Esophagus squamous epithelium (tissue), 5 donors: ENCODE measurements around the gene DHX30. TPM values are rescaled to one million over a fixed set of nuclear protein-coding genes. Genes with fewer than 3 reads are reported as not detected.
A peak's percentile ranks its signal among the peaks of the same experiment; 100 is the strongest.
"Not testable (repeated sequence)": the region's sequence is repeated elsewhere in the genome, so short reads cannot be mapped to it uniquely, and the experiment has no call there.

ENCODE experiments used
- DNase-seq: peaks from one replicate; lab custom pipeline; 2025; lab: John Stamatoyannopoulos, UW
- H3K27ac ChIP-seq, 4 donors: fragments of 200-600 bp; sonication (generic); one replicate each; pipeline ENCODE4 v1.5.1; 2016 to 2019; ENCODE audit warnings: mild to moderate bottlenecking in 1 of 4
- H3K27me3 ChIP-seq, 4 donors: fragments of 200-600 bp; sonication (generic); 1 replicate in 3 of 4; 2 replicates in 1 of 4; pipeline versions ENCODE4 v1.5.1 to v1.6.0; 2017 to 2021; ENCODE audit warnings: antibody characterized with exemption in 1 of 4
- H3K36me3 ChIP-seq, 3 donors: fragments of 200-600 bp; sonication (generic); one replicate each; pipeline ENCODE4 v1.5.1; 2016 to 2019
- H3K4me1 ChIP-seq, 3 donors: fragments of 200-600 bp; sonication (generic); one replicate each; pipeline ENCODE4 v1.5.1; 2017 to 2019
- H3K4me3 ChIP-seq, 4 donors: fragments of 200-600 bp; sonication (generic); 1 replicate in 3 of 4; 2 replicates in 1 of 4; pipeline ENCODE4 v1.5.1; 2016 to 2019; ENCODE audit warnings: mild to moderate bottlenecking in 2 of 4, moderate library complexity in 1 of 4
- H3K9me3 ChIP-seq, 3 donors: fragments of 200-600 bp; sonication (generic); one replicate each; pipeline ENCODE4 v1.5.1; 2016 to 2019
- POLR2A ChIP-seq, 4 donors: fragments of 450-650 bp; IDR thresholded peaks; one replicate each; pipeline ENCODE4 v1.6.1; 2017; ENCODE audit warnings: antibody characterized with exemption in 4 of 4, mild to moderate bottlenecking in 4 of 4, moderate library complexity in 3 of 4
- WGBS, 2 donors: methylation state at CpG; one replicate each; pipeline ENCODE4 v1.1.5; 2018; 5-methylcytosine and 5-hydroxymethylcytosine counted together
- intact Hi-C: fragments of 100-400 bp; cut with DNase I; formaldehyde crosslinking; loops from one replicate; pipeline ENCODE4 v1.15.0; 2022
- total RNA-seq, 4 donors: library from RNA; depleted of rRNA; stranded (reverse); fragments of >200 nt; gene quantifications; one replicate each; pipeline ENCODE4 v1.1.0, GENCODE V29; 2016
- TF ChIP-seq, protein P1 (sequence below), 6 experiments: fragments of 450-650 bp in 4 of 6; fragments of 200-600 bp in 2 of 6; sonication (generic) in 2 of 6; IDR thresholded peaks; one replicate each; pipeline ENCODE4 v1.5.1; 2016 to 2019; ENCODE audit warnings: antibody characterized with exemption in 6 of 6, mild to moderate bottlenecking in 4 of 6, moderate library complexity in 4 of 6
- donor health status: DM: yes; HTN: yes; CAD: no.

DHX30 gene, protein sequence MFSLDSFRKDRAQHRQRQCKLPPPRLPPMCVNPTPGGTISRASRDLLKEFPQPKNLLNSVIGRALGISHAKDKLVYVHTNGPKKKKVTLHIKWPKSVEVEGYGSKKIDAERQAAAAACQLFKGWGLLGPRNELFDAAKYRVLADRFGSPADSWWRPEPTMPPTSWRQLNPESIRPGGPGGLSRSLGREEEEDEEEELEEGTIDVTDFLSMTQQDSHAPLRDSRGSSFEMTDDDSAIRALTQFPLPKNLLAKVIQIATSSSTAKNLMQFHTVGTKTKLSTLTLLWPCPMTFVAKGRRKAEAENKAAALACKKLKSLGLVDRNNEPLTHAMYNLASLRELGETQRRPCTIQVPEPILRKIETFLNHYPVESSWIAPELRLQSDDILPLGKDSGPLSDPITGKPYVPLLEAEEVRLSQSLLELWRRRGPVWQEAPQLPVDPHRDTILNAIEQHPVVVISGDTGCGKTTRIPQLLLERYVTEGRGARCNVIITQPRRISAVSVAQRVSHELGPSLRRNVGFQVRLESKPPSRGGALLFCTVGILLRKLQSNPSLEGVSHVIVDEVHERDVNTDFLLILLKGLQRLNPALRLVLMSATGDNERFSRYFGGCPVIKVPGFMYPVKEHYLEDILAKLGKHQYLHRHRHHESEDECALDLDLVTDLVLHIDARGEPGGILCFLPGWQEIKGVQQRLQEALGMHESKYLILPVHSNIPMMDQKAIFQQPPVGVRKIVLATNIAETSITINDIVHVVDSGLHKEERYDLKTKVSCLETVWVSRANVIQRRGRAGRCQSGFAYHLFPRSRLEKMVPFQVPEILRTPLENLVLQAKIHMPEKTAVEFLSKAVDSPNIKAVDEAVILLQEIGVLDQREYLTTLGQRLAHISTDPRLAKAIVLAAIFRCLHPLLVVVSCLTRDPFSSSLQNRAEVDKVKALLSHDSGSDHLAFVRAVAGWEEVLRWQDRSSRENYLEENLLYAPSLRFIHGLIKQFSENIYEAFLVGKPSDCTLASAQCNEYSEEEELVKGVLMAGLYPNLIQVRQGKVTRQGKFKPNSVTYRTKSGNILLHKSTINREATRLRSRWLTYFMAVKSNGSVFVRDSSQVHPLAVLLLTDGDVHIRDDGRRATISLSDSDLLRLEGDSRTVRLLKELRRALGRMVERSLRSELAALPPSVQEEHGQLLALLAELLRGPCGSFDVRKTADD
- total RNA-seq = 10 to 100 TPM; 32.8 to 63.5 (median 44.8) TPM

DNA sequence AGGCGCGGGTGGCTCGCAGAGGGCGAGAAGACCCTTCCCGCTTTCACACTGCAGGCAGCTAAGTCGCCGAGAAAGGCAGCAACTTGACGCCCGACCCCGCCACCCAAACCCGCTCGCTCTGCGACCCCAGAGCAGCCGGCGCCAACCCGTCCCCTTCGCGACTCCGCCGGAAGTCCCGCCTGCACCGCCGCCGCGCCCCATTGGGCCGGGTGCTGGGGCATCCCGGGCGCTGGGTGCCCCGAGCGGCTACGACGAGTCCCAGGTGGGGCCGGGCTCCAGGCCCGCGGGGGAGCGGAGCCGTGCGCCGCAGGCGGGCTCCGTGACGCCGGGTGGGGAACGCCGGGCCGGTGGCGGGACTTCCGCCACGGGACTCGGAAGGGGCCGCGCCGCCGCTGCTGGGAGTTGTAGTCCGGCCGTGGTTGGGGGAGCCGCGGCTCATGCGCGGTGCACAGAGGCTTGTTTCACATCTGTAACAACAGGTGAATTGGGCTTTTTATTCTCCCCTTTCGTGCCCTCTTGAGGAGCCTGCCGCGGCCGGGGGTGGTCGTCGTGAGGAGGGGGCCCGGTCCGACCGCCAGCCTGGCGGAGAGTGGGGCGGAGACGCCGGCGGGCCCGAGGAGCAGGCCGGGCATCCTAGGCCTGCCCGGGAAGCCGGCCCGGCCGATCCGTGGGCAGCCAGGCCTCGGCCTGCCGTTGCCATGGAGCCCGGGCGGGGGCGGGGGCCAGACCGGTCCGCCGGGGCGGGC, at the start of gene DHX30:
DHX30 (plus strand) TSS at position 405 of the 746 bp plus-strand sequence. CDS start 7,546 bp downstream, outside the sequence.
- intact Hi-C loops = no loop called here
- TF ChIP-seq, protein P1, sequence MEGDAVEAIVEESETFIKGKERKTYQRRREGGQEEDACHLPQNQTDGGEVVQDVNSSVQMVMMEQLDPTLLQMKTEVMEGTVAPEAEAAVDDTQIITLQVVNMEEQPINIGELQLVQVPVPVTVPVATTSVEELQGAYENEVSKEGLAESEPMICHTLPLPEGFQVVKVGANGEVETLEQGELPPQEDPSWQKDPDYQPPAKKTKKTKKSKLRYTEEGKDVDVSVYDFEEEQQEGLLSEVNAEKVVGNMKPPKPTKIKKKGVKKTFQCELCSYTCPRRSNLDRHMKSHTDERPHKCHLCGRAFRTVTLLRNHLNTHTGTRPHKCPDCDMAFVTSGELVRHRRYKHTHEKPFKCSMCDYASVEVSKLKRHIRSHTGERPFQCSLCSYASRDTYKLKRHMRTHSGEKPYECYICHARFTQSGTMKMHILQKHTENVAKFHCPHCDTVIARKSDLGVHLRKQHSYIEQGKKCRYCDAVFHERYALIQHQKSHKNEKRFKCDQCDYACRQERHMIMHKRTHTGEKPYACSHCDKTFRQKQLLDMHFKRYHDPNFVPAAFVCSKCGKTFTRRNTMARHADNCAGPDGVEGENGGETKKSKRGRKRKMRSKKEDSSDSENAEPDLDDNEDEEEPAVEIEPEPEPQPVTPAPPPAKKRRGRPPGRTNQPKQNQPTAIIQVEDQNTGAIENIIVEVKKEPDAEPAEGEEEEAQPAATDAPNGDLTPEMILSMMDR (IDR thresholded peaks at IDR 0.05) = no peak
- peak in 2 of 4 donors; percentile 74 to 87 for TF ChIP-seq POLR2A (IDR thresholded peaks at IDR 0.05)
- H3K4me1 ChIP-seq = peaks cover 0 to 27% (median 17%) of the 10 kb centered on the region in 3 donors
- peaks cover 0 to 28% (median 7%) of the 10 kb centered on the region in 3 donors for H3K36me3 ChIP-seq
- peak within 1 kb of the TSS; percentile 79 to 100 (median 92) for H3K4me3 ChIP-seq
- WGBS, 2 donors = 0% methylated on average over 7 to 12 of the region's 90 CpGs
- H3K9me3 ChIP-seq = no peaks in the 10 kb centered on the region
- peak within 1 kb of the TSS; percentile 93 to 99 (median 98) for H3K27ac ChIP-seq
- no peaks in the 10 kb centered on the region for H3K27me3 ChIP-seq
- no peak for DNase-seq

DNA sequence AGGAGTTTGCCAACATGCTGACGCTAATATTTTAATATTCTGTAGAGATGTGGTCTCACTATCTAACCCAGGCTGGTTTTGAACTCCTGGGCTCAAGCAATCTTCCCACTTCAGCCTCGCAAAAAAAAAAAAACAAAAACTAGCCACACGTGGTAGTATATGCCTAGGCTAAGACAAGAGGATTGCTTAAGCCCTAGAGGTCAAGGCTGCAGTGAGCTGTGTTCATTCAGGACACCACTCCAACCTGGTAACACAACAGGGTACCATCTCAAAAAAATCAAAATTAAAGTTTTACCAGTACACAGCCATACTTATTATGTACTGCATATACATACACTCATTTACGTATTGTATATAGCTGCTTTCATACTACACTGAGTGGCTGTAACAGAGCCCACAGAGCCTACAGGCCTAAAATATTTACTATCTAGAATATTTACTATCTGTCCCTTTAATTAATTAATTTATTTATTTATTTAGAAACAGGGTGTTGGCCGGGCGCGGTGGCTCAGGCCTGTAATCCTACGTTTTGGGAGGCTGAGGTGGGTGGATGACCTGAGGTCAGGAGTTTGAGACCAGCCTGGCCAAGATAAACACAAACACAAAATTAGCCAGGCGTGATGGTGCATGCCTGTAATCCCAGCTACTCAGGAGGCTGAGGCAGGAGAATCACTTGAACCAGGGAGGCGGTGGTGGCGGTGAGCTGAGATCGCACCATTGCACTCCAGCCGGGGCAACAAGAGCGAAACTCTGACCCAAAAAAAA, 44.5 kb upstream of the DHX30 start:
- no peaks in the 10 kb centered on the region for H3K9me3 ChIP-seq
- no peak for DNase-seq
- peak overlapping the region in 1 of 4 donors; percentile 46 for H3K27ac ChIP-seq
- 82 to 83% methylated on average over 13 to 14 of the region's 14 CpGs for WGBS, 2 donors
- H3K27me3 ChIP-seq = no peaks in the 10 kb centered on the region
- H3K4me3 ChIP-seq = no peak overlapping the region
- H3K4me1 ChIP-seq = peaks cover 0 to 26% (median 3%) of the 10 kb centered on the region in 3 donors
- TF ChIP-seq, protein P1 (IDR thresholded peaks at IDR 0.05) = no peak
- TF ChIP-seq POLR2A (IDR thresholded peaks at IDR 0.05) = no peak
- H3K36me3 ChIP-seq = peaks cover 0 to 46% (median 0%) of the 10 kb centered on the region in 3 donors
- intact Hi-C loops = no loop called here

DNA sequence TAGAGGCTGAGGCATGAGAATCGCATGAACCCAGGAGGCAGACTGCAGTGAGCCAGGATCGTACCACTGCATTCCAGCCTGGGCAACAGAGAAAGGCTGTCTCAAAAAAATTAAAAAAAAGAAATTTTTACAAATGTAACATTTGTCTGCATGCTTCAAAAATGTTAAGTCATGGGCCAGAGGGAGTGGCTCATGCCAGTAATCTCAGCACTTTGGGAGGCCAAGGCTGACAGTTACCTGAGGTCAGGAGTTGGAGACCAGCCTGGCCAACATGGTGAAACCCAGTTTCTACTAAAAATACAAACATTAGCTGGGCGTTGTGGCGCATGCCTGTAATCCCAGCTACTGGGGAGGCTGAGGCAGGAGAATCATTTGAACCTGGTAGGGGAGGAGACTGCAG, 42.7 kb upstream of the DHX30 start:
- WGBS, 2 donors = 90 to 97% methylated on average over 4 of the region's 4 CpGs
- H3K4me3 ChIP-seq, H3K27me3 ChIP-seq, DNase-seq, H3K27ac ChIP-seq, intact Hi-C loops, H3K9me3 ChIP-seq: not testable (repeated sequence)
- Histone ChIP-seq H3K36me3 (peaks cover 0 to 57% (median 0%) of the 10 kb centered on the region in 3 donors), H3K4me1 (peaks cover 0 to 19% (median 0%) of the 10 kb centered on the region in 3 donors)

- TF ChIP-seq POLR2A (IDR thresholded peaks at IDR 0.05) = no peak
- TF ChIP-seq, protein P1 (IDR thresholded peaks at IDR 0.05) = no peak
- Histone ChIP-seq H3K36me3 (peaks cover 0 to 65% (median 0%) of the 10 kb centered on the region in 3 donors), H3K27ac (no peak overlapping the region), H3K27me3 (no peaks in the 10 kb centered on the region), H3K4me1 (peaks cover 0 to 19% (median 0%) of the 10 kb centered on the region in 3 donors), H3K9me3 (no peaks in the 10 kb centered on the region), H3K4me3 (no peak overlapping the region)
- 95% methylated on average over 4 of the region's 4 CpGs for WGBS, 2 donors
- intact Hi-C loops = no loop called here
- DNase-seq = no peak
Observed at GRCh38 chr3:47761046-47761445, 41.9 kb upstream of the DHX30 start.
